Activated naive CD8-positive, alpha-beta T cell treated with anti-CD3 and anti-CD28 coated beads, Interleukin-2, amount 50 U/mL, for 24 hours (primary cell): ENCODE measurements around the gene IDH3G.
A peak's percentile ranks its signal among the peaks of the same experiment; 100 is the strongest.

Experiments
- ATAC-seq: fragments of 150-1000 bp; cut with Tn5 transposase; one replicate; pipeline ENCODE4 v1.10.0; 2021
- DNase-seq: peaks from one replicate; pipeline ENCODE4 v3.0.0; 2021
- H3K27ac Mint-ChIP-seq: one replicate; pipeline ENCODE4 v1.8.0; 2021; ENCODE audit warnings: mild to moderate bottlenecking, mixed read lengths
- H3K27me3 Mint-ChIP-seq: one replicate; pipeline ENCODE4 v1.8.0; 2021; ENCODE audit warnings: mixed read lengths
- H3K36me3 Mint-ChIP-seq: one replicate; pipeline ENCODE4 v1.8.0; 2021; ENCODE audit warnings: low read depth, mixed read lengths
- H3K4me1 Mint-ChIP-seq: one replicate; pipeline ENCODE4 v1.8.0; 2021; ENCODE audit warnings: mixed read lengths
- H3K4me3 Mint-ChIP-seq: one replicate; pipeline ENCODE4 v1.8.0; 2021; ENCODE audit warnings: mild to moderate bottlenecking, moderate library complexity, mixed read lengths
- H3K9me3 Mint-ChIP-seq: one replicate; pipeline ENCODE4 v1.8.0; 2021; ENCODE audit warnings: mixed read lengths

The IDH3G gene

DNA sequence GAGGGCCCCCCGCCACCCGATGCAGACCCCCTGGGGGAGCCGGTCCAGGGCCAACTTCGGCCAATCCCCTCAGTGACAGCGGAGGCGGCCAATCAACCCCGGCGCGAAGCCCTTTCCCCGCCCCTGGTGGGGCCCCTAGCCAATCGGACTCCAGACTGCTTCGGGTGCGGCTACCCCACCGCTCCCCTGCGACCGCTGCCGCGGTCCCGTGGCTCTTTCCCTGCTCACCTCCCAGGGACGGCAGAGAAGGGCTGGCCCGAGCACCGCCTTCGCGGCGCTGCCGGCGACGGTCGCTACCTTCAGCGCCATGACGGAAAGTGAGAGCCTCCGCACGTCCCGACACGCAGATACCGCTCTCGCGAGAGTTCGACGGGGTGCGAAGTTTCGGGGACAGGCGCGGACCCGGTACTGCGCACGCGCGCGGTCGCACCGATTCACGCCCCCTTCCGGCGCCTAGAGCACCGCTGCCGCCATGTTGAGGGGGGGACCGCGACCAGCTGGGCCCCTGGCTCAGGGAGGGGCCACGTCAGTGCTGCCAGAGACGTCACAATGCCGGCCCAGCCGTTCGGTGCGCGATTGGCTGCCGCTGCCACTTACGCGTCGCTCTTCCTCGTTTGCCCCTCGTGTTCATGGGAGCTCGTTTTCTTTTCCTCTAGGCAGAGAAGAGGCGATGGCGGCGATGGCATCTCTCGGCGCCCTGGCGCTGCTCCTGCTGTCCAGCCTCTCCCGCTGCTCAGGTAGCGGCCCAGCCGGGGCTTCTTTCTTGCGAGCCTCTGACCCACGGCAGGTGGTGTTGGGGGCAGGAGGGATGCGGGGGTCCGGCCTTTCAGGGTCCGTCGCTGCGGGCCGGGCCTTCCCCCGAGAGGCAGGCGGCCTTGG, at the start of gene IDH3G, which contains the start of gene SSR4:
Gene IDH3G, minus strand, starts transcription at position 358 of the 879 bp plus-strand sequence. Its CDS starts 49 bp downstream, at position 309.
Gene SSR4, plus strand, starts transcription at position 651 of the 879 bp plus-strand sequence. Its CDS starts 20 bp downstream, at position 671.
- ATAC-seq (peak; percentile 95), DNase-seq (peak; percentile 91)
- no peaks in the 10 kb centered on the region for H3K9me3 Mint-ChIP-seq
- H3K4me1 Mint-ChIP-seq: peaks cover 15% of the 10 kb centered on the region
- H3K27ac Mint-ChIP-seq: peak within 1 kb of the TSS; percentile 90
- H3K27me3 Mint-ChIP-seq: no peaks in the 10 kb centered on the region
- H3K4me3 Mint-ChIP-seq: peak within 1 kb of the TSS; percentile 89
- H3K36me3 Mint-ChIP-seq: peaks cover 9% of the 10 kb centered on the region

DNA sequence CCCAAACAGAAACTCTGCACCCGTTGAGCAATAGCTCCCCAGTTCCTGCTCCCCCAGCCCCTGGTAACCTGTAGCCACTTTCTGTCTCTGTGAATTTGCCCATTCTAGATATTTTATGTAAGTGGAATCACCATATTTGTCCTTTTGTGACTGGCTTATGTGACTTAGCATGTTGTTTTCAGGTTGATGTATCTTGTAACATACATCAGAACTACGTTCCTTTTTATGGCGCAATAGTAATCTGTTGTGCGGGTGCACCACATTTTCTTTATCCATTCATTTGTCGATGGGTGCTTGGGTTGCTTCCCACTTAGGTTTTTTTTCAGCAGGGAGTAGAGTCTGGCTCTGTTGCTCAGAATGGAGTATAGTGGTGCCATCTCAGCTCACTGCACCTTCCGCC, 42.7 kb upstream of the IDH3G start:
- H3K27me3 Mint-ChIP-seq: peaks cover 2% of the 10 kb centered on the region
- H3K36me3 Mint-ChIP-seq: no peaks in the 10 kb centered on the region
- no peak overlapping the region for H3K27ac Mint-ChIP-seq
- H3K9me3 Mint-ChIP-seq: no peaks in the 10 kb centered on the region
- ATAC-seq (no peak), DNase-seq (no peak)
- H3K4me1 Mint-ChIP-seq: no peaks in the 10 kb centered on the region
- no peak overlapping the region for H3K4me3 Mint-ChIP-seq

DNA sequence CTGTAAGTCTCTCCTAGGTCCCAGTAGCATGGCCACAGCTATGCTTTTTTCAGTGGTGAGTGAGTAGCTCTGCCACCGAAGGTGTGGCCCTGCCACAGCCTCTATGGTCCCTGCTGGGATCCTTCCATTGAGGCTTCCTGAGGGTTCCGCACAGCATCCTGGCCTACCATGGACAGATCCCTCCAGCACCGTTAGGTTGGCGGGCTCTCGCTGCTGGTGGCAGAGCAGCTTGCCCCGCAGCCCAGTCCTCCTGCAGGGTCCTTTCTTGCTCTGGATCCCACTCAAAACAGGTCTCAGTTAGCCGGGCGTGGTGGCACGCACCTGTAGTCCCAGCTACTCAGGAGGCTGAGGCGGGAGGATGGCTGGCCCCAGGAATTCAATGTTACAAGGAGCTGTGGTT, 38.6 kb upstream of the IDH3G start:
- peaks cover 12% of the 10 kb centered on the region for H3K27me3 Mint-ChIP-seq
- DNase-seq (no peak), ATAC-seq (no peak)
- H3K9me3 Mint-ChIP-seq: no peaks in the 10 kb centered on the region
- no peak overlapping the region for H3K4me3 Mint-ChIP-seq
- no peak overlapping the region for H3K27ac Mint-ChIP-seq
- peaks cover 2% of the 10 kb centered on the region for H3K4me1 Mint-ChIP-seq
- no peaks in the 10 kb centered on the region for H3K36me3 Mint-ChIP-seq

DNA sequence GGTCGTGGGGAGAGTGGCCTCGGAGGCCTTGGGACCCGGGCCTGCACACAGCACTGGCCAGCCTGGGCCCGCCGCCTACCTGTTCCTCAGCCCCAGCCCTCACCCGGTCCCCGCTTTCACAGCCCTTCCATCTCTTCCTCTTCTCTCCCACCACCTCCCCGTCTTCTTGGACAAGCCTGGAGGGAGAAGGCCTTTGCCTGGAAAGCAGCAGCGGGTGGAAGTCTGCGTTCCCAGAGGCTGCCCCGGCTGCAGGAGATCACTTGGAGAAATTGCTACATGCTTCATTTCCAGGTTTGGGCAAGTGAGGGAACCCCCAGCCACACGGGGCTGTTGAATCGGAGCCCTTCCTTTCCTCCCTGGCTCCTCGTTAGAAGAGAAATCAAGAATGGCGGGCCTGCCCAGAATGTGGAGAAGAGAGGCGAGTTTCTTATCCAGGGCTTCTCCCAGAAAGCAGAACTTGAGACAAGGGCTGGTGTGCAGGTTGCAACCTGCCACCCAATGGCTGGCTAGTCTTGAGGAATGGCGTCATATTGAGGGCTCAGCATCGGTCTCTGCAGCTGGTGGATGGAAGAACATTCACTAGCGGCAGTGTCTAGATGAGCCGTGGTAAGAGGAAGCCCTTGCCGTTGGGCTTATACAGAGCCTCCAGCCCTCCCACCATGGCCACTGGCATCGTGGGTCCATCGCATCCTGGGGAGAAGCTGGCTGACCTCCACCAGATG, 37.4 kb upstream of the IDH3G start:
- ATAC-seq (no peak), DNase-seq (no peak)
- Mint-ChIP-seq H3K27ac (no peak overlapping the region), H3K4me1 (peaks cover 3% of the 10 kb centered on the region), H3K9me3 (no peaks in the 10 kb centered on the region), H3K4me3 (no peak overlapping the region), H3K36me3 (no peaks in the 10 kb centered on the region), H3K27me3 (peaks cover 16% of the 10 kb centered on the region)

DNA sequence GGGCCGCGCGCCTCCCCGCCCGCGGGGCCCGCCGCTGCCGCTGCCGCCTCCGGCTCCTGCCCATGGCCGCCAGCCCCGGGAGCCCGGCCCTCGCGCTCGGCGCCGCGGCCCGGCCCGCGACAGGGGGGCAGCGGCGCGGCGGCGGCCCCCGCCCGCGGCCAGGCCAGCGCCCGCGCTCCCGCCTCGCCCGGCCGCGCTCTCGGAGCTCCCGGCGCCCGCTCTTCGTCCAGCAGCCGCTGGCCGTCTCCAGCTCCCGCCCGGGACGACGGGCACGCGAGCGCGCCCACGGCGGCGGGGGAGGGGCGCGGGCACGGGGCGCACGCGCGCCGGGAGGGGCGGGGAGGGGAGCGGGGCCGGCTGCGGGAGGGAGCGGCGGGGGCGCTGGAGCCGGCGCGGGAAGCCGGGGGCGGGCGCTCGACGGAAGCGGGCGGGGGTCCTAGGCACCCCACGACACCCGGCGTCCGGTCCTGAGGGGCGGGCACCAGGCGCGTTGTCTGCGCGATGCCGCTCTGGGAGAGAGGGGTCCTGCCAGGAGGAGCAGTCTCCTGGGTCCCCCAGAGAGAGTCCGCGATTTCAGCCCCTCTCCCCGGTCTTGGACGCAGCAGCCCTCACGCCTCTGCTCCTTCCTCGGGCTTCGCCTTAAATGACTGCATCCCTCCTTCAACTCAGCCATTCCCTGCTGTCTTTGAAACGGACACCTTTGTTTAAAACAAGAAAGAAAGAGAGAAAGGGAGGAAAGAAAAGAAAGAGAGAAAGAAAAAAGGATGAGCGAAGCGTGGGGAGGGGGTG, 36.7 kb upstream of the IDH3G start:
- Mint-ChIP-seq H3K4me1 (peaks cover 3% of the 10 kb centered on the region), H3K27ac (no peak overlapping the region), H3K4me3 (no peak overlapping the region), H3K27me3 (peaks cover 16% of the 10 kb centered on the region), H3K36me3 (no peaks in the 10 kb centered on the region), H3K9me3 (no peaks in the 10 kb centered on the region)
- ATAC-seq (no peak), DNase-seq (no peak)

DNA sequence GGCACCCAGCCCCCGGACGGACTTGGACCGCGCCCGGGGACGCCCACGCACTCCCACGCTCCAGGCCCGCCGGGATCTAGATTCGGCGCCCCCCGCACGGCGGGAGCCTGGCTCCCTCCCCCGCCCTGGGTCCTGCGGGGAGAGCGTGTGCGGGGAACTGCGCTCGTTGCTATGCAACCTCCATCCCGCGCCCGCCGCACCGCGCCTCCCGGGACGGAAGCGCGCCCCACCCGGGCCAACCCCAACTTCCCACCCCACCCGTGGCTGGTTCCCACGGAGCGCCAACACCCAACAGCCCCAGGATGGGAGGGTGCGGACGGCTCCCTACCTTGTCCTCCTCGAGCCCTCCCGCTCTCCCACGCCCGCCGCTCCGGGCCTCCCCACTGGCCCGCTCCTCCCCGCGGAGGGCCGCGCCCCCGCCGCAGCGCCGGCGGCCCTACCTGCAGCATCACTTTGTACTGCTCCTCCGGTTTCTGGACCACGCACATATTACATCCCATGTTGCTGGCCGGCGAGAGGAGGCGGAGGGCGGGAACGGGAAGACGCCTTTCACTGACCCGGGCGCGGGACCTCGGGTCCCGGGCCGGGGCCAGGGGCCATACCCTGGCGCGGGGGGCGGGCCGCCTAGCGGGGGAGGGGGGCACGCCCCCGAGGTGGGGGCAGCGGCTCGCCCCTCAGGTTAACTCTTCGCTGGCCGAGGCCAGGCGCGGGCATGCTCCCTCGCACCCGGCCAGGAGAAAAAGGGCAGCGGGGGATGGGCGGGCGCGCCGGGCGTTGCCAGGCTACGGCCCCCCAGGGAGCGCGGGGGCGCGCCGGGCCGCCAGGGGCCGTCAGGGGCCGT, 35.8 kb upstream of the IDH3G start, which contains the start of gene PDZD4:
Gene PDZD4, minus strand, starts transcription at position 746 of the 841 bp plus-strand sequence. Its CDS starts 246 bp downstream, at position 500.
- peaks cover 18% of the 10 kb centered on the region for H3K27me3 Mint-ChIP-seq
- no peak for ATAC-seq
- H3K36me3 Mint-ChIP-seq: no peaks in the 10 kb centered on the region
- H3K9me3 Mint-ChIP-seq: no peaks in the 10 kb centered on the region
- no peak within 1 kb of the TSS for H3K27ac Mint-ChIP-seq
- H3K4me3 Mint-ChIP-seq: peak within 1 kb of the TSS; percentile 24
- DNase-seq: no peak
- peaks cover 3% of the 10 kb centered on the region for H3K4me1 Mint-ChIP-seq

DNA sequence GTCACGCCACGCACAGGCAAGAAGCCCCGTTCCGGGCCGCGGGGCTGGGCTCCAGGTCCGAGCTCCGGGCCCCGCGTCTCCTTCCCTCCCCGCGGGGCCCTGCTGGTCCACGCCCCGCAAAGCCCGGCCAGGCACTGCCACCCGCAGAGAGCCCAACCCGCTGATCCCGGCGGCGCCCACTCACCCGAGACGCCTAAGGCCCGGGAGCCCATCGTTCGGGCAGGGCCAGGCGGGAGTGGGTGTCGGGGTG, 35.3 kb upstream of the IDH3G start:
- Mint-ChIP-seq H3K27ac (no peak overlapping the region), H3K4me1 (peaks cover 3% of the 10 kb centered on the region), H3K4me3 (peak overlapping the region; percentile 24), H3K27me3 (peaks cover 18% of the 10 kb centered on the region), H3K9me3 (no peaks in the 10 kb centered on the region), H3K36me3 (no peaks in the 10 kb centered on the region)
- DNase-seq (no peak), ATAC-seq (no peak)

DNA sequence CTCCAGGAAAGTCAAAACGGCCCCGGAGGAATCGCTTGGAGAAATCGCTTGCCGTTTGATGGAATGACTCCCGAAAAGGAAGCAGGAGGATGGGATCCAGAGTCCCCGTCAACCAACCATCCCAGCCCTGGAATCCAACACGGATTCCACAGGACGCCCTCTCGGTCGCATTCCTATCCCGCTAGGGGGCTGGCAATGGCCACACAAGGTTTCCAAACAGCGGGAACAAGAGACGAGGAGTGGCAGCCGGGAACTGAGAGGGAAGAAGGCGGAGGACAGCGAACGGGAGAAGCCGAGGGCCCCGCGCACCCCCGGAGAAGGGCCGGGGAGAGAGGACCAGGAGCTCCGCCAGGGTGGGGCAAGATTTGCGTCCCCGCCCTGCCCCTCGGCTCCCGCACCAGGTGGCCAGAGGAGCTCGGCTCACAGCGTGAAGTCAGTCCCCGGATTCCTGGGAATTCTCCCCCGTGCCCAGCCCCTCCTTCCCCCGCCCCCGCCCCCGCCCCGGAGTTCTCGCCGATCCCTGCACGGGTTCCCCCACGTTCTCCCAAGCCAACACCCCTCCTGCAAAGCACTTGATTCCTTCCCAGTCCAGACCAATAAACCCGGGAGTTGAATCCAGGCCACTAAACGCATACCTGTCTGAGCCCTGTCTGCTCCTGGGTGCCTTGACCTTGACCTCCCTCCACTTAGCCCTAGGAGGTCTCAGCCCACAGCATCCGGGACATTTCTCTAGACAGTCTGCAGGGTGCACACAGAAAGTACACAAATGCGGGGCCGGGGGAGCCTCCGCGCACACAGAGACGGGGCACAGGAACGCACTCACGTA, 34.8 kb upstream of the IDH3G start:
- H3K4me1 Mint-ChIP-seq: peaks cover 3% of the 10 kb centered on the region
- peaks cover 18% of the 10 kb centered on the region for H3K27me3 Mint-ChIP-seq
- DNase-seq (no peak), ATAC-seq (no peak)
- H3K36me3 Mint-ChIP-seq: no peaks in the 10 kb centered on the region
- H3K9me3 Mint-ChIP-seq: no peaks in the 10 kb centered on the region
- peak overlapping the region; percentile 24 for H3K4me3 Mint-ChIP-seq
- no peak overlapping the region for H3K27ac Mint-ChIP-seq

DNA sequence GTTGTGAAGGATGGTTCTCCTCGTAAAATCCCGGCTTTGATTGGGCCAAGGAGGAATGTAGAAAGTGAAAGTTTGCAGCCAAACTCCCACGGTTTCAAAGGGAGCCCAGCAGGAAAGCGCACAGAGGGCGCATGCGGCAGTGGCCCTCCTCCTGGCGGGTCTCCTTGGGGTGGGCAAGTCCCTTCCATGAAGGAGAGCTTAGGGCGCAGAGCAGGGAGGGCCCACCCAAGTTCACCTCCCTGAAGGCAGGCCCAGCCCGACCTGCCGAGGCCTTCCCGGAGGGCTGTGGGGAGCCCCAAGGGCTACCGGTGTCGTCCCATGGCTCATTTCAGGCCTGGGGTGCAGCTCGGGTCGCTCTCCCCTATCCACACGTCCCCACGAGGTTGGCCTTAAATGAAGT, 34.1 kb upstream of the IDH3G start:
- Mint-ChIP-seq H3K27me3 (peaks cover 18% of the 10 kb centered on the region), H3K9me3 (no peaks in the 10 kb centered on the region), H3K27ac (no peak overlapping the region), H3K4me1 (peaks cover 3% of the 10 kb centered on the region), H3K4me3 (no peak overlapping the region), H3K36me3 (no peaks in the 10 kb centered on the region)
- no peak for DNase-seq
- no peak for ATAC-seq

DNA sequence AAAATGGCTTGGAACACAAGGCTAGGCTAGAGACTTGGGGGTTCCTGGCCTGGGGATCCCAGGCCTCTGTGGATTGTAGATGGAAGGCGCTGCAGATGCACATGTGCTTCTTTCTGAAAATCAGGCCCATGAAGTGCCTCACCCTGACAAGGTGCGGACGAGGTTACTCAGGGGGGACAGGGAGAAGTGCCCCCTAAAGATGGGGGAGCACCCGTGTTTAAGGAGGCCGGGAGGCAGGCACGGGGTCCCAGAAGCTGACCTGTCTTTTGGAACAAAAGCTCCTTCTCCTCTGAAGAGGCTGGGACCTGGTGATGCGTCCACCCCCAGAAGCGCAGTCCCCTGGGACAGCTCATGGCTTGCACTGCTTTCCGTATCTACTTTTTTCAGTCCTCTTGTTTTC, 33.7 kb upstream of the IDH3G start:
- no peaks in the 10 kb centered on the region for H3K9me3 Mint-ChIP-seq
- ATAC-seq (no peak), DNase-seq (no peak)
- no peaks in the 10 kb centered on the region for H3K36me3 Mint-ChIP-seq
- no peak overlapping the region for H3K4me3 Mint-ChIP-seq
- no peak overlapping the region for H3K27ac Mint-ChIP-seq
- peaks cover 18% of the 10 kb centered on the region for H3K27me3 Mint-ChIP-seq
- peaks cover 3% of the 10 kb centered on the region for H3K4me1 Mint-ChIP-seq

DNA sequence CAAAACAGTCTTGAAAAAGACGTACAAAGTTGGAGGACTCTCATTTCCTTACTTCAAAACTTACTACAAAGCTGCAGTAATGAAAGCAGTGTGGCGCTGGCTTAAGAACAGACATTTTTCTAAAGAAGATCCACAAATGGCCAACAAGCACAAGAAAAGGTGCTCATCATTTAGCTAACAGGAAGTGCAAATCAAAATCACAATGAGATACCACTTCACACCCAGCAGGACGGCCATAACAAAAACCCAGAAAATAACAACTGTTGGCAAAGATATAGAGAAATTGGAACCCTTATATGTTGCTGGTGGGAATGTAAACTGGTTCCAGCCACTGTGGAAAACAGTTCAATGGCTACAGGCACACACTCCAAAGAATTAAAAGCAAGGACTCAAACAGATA, 32.8 kb upstream of the IDH3G start:
- H3K4me1 Mint-ChIP-seq: peaks cover 10% of the 10 kb centered on the region

DNA sequence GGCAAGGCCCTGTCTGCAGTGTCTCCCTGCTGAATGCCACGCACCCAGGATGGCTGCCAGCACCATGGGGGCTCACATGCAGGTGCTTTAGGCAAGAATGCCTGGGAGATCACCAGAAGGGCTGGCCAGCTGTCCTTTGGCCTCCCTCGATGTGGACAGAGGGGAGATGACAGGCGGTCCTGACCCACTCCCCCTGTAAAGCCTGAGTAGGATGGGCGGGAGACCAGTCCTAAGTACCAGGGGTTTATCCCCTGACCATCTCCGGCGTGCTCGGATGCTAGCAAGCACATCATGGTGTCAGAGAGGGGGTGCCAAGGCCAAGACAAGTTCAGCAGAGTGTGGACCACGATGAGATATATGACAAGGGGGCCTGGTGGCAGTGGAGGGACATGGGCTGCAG, 30.9 kb upstream of the IDH3G start:
- no peak for DNase-seq
- H3K27me3 Mint-ChIP-seq: peaks cover 11% of the 10 kb centered on the region
- H3K36me3 Mint-ChIP-seq: no peaks in the 10 kb centered on the region
- no peak overlapping the region for H3K4me3 Mint-ChIP-seq
- no peak for ATAC-seq
- no peak overlapping the region for H3K27ac Mint-ChIP-seq
- H3K9me3 Mint-ChIP-seq: no peaks in the 10 kb centered on the region
- peaks cover 19% of the 10 kb centered on the region for H3K4me1 Mint-ChIP-seq

More for the DNA sequence above, 32.8 kb upstream of the IDH3G start:
- no peak for ATAC-seq
- Mint-ChIP-seq H3K9me3 (no peaks in the 10 kb centered on the region), H3K4me3 (no peak overlapping the region), H3K27ac (no peak overlapping the region), H3K36me3 (no peaks in the 10 kb centered on the region), H3K27me3 (peaks cover 18% of the 10 kb centered on the region)
- no peak for DNase-seq

DNA sequence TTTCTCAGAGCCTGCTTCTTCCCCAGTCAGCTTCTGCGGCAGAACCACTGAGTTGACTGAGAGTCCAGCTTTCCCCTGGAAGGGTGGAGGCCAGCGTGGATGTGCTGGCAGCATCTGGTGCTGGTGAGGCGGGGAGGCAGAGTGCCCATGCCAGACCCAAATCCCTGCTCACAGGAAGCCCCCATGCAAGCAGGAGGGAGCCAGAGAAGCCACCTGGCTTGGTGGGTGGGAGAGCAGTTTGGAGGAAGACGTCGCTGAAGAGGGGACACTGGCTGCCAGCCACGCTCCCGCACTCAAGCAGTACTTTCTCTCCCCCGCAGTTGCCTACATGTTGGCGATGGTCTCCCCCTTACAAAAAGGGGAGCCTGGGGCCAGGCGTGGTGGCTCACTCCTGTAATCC, 30.2 kb upstream of the IDH3G start:
- Mint-ChIP-seq H3K27ac (no peak overlapping the region), H3K4me3 (no peak overlapping the region), H3K9me3 (no peaks in the 10 kb centered on the region), H3K27me3 (peaks cover 11% of the 10 kb centered on the region), H3K4me1 (peaks cover 19% of the 10 kb centered on the region), H3K36me3 (no peaks in the 10 kb centered on the region)
- no peak for DNase-seq
- ATAC-seq: no peak
